ENCODE measurements around the gene EDEM1. TPM values are rescaled to one million over a fixed set of nuclear protein-coding genes. Genes with fewer than 3 reads are reported as not detected.

EDEM1 gene
- total and polyA plus RNA-seq, 2 donors (not counting 1 experiment from before 2014, with no cell fraction given), result 58.3 to 167 TPM

DNA sequence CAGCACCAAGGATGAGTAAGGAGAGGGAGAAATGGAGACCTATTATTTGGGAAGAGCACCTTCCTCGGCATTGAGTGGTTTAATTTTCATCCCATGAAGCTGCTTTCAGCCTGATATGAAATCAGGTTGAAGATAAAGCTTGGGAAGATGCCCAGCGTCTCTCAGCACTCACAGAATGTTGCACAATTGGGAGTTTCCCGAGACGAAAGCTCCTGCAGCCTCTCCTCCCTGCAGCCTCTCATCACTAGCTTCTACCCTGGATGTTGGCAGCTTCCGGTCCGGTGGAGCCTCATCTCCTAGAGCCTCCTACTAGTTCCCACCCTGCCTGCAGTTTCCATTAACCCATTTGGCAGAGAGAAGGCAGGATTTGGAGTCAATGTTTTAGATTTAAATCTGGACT lies 40.3 kb downstream of the EDEM1 start:
- DNase-seq (no peak), ATAC-seq (ENCODE audit: low read depth) (no peak)
- Mint-ChIP-seq H3K27ac (no peak overlapping the region), H3K27me3 (no peaks in the 10 kb centered on the region), H3K4me3 (no peak overlapping the region), H3K4me1 (peaks cover 5% of the 10 kb centered on the region), H3K9me3 (ENCODE audit: insufficient read depth) (no peaks in the 10 kb centered on the region)
- no peaks in the 10 kb centered on the region for H3K36me3 ChIP-seq (replicated peaks in 1 of 2; ENCODE audit: control extremely low read depth in 1 of 2, control insufficient read depth in 1 of 2, extremely low read depth in 1 of 2, insufficient read depth in 2 of 2, low read length in 1 of 2)
- no peak overlapping the region for H3K9ac ChIP-seq (ENCODE audit: low read length)
- H3K27ac ChIP-seq (ENCODE audit: low read length in 2 of 2), result no peak overlapping the region
- H3K4me2 ChIP-seq (replicated peaks; ENCODE audit: low read depth, low read length, poor library complexity, severe bottlenecking), result no peak overlapping the region
- H3K4me1 ChIP-seq (ENCODE audit: control insufficient read depth in 2 of 2, insufficient read depth in 2 of 2, low read length in 2 of 2), result peaks cover 5 to 6% of the 10 kb centered on the region in 2 donors
- no peak overlapping the region for H2AFZ ChIP-seq (ENCODE audit: insufficient read depth, low read depth, low read length, poor library complexity, severe bottlenecking)
- 90% methylated on average over 4 of the region's 6 CpGs for WGBS (ENCODE audit: insufficient coverage)
- intact Hi-C loops (cut with micrococcal nuclease), result no loop called here
- H4K20me1 ChIP-seq (ENCODE audit: control insufficient read depth, insufficient read depth, low read length, poor library complexity, severe bottlenecking), result no peaks in the 10 kb centered on the region
- no peaks in the 10 kb centered on the region for H3K9me3 ChIP-seq (ENCODE audit: control extremely low read depth in 1 of 3, control insufficient read depth in 2 of 3, insufficient read depth in 1 of 3, low read length in 2 of 3)
- ChIA-PET POLR2A (no interaction called here), CTCF (interaction anchor here (0.7 to 1.6 kb wide), 7 partner anchors 33 to 977 kb away, joined by 3 to 5 read pairs (median 4); no protein-coding TSS in a partner anchor)
- TF ChIP-seq, protein P1, sequence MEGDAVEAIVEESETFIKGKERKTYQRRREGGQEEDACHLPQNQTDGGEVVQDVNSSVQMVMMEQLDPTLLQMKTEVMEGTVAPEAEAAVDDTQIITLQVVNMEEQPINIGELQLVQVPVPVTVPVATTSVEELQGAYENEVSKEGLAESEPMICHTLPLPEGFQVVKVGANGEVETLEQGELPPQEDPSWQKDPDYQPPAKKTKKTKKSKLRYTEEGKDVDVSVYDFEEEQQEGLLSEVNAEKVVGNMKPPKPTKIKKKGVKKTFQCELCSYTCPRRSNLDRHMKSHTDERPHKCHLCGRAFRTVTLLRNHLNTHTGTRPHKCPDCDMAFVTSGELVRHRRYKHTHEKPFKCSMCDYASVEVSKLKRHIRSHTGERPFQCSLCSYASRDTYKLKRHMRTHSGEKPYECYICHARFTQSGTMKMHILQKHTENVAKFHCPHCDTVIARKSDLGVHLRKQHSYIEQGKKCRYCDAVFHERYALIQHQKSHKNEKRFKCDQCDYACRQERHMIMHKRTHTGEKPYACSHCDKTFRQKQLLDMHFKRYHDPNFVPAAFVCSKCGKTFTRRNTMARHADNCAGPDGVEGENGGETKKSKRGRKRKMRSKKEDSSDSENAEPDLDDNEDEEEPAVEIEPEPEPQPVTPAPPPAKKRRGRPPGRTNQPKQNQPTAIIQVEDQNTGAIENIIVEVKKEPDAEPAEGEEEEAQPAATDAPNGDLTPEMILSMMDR (IDR thresholded peaks at IDR 0.05), result no peak
- no peak for TF ChIP-seq EZH2 (IDR thresholded peaks at IDR 0.05; ENCODE audit: borderline replicate concordance, insufficient read depth, low read depth, low read length, poor library complexity, severe bottlenecking)
- H3K79me2 ChIP-seq (ENCODE audit: control insufficient read depth, insufficient read depth, low read length), result no peaks in the 10 kb centered on the region
- no peaks in the 10 kb centered on the region for H3K27me3 ChIP-seq (replicated peaks in 1 of 4; ENCODE audit: control extremely low read depth in 1 of 4, control insufficient read depth in 3 of 4, insufficient read depth in 4 of 4, low read length in 3 of 4)
- no peak overlapping the region for H3K4me3 ChIP-seq (ENCODE audit: control extremely low read depth in 1 of 5, extremely low read depth in 1 of 5, insufficient read depth in 1 of 5, low read depth in 2 of 5, low read length in 4 of 5)

DNA sequence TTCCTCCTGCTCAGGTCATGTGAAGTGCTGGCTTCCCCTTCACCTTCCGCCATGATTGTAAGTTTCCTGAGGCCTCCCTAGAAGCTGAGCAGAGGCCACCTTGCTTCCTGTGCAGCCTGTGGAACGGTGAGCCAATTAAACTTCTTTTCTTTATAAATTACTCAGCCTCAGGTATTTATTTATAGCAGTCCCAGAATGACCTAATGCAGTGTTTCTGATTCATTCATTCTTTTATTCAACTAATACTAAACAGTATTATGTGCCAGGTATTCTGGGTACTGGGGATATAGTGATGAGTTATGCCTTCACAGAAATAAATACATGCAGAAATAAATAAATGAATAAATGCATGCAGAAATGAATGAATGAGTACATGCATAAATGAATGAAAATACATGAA lies 41.9 kb downstream of the EDEM1 start:
- DNase-seq, result no peak
- H3K9ac ChIP-seq (ENCODE audit: low read length), result no peak overlapping the region
- no peak overlapping the region for H3K4me3 ChIP-seq (ENCODE audit: control extremely low read depth in 1 of 5, extremely low read depth in 1 of 5, insufficient read depth in 1 of 5, low read depth in 2 of 5, low read length in 4 of 5)
- CTCF ChIA-PET, result no interaction called here
- intact Hi-C loops (cut with micrococcal nuclease), result no loop called here
- no CpG with 5 or more reads among the region's 2 CpGs for WGBS (ENCODE audit: insufficient coverage)
- H3K27me3 Mint-ChIP-seq, result no peaks in the 10 kb centered on the region
- no peaks in the 10 kb centered on the region for H3K9me3 Mint-ChIP-seq (ENCODE audit: insufficient read depth)
- no peak overlapping the region for H2AFZ ChIP-seq (ENCODE audit: insufficient read depth, low read depth, low read length, poor library complexity, severe bottlenecking)
- ATAC-seq (ENCODE audit: low read depth), result no peak
- H3K27ac ChIP-seq (ENCODE audit: low read length in 2 of 2), result no peak overlapping the region
- H3K27me3 ChIP-seq (replicated peaks in 1 of 4; ENCODE audit: control extremely low read depth in 1 of 4, control insufficient read depth in 3 of 4, insufficient read depth in 4 of 4, low read length in 3 of 4), result no peaks in the 10 kb centered on the region
- POLR2A ChIA-PET, result no interaction called here
- H3K27ac Mint-ChIP-seq, result no peak overlapping the region
- H3K4me2 ChIP-seq (replicated peaks; ENCODE audit: low read depth, low read length, poor library complexity, severe bottlenecking), result no peak overlapping the region
- TF ChIP-seq, protein P1 (IDR thresholded peaks at IDR 0.05), result no peak
- TF ChIP-seq EZH2 (IDR thresholded peaks at IDR 0.05; ENCODE audit: borderline replicate concordance, insufficient read depth, low read depth, low read length, poor library complexity, severe bottlenecking), result no peak
- H3K4me1 ChIP-seq (ENCODE audit: control insufficient read depth in 2 of 2, insufficient read depth in 2 of 2, low read length in 2 of 2), result peaks cover 5 to 6% of the 10 kb centered on the region in 2 donors
- H3K4me1 Mint-ChIP-seq, result peaks cover 5% of the 10 kb centered on the region
- no peaks in the 10 kb centered on the region for H3K79me2 ChIP-seq (ENCODE audit: control insufficient read depth, insufficient read depth, low read length)
- no peaks in the 10 kb centered on the region for H4K20me1 ChIP-seq (ENCODE audit: control insufficient read depth, insufficient read depth, low read length, poor library complexity, severe bottlenecking)
- H3K36me3 ChIP-seq (replicated peaks in 1 of 2; ENCODE audit: control extremely low read depth in 1 of 2, control insufficient read depth in 1 of 2, extremely low read depth in 1 of 2, insufficient read depth in 2 of 2, low read length in 1 of 2), result no peaks in the 10 kb centered on the region
- no peaks in the 10 kb centered on the region for H3K9me3 ChIP-seq (ENCODE audit: control extremely low read depth in 1 of 3, control insufficient read depth in 2 of 3, insufficient read depth in 1 of 3, low read length in 2 of 3)
- no peak overlapping the region for H3K4me3 Mint-ChIP-seq

All from B cell (primary cell).